Fibroblast of skin of scalp (primary cell): ENCODE results near the gene TOP1.

Source experiments
- DNase-seq: peaks from one replicate; pipeline ENCODE4 v3.0.0-alpha.2; 2013

The TOP1 gene

GRCh38 chr20:41133709-41134361 lies 105.2 kb downstream of the TOP1 start:
- DNase-seq, result no peak

- DNase-seq, result no peak
Measured at GRCh38 chr20:41134362-41135186, 106.0 kb downstream of the TOP1 start.

GRCh38 chr20:41135187-41135887 lies 106.7 kb downstream of the TOP1 start:
- peak; percentile 21 for DNase-seq

- DNase-seq, result no peak
Measured at GRCh38 chr20:41135888-41136679, 107.5 kb downstream of the TOP1 start.

- DNase-seq, result peak; percentile 84
Measured at GRCh38 chr20:41136680-41137613, 108.3 kb downstream of the TOP1 start, which contains the start of gene PLCG1. TSS of gene PLCG1 (plus strand) at chr20:41137543. CDS start at chr20:41137642, 99 bp downstream.

- peak; percentile 80 for DNase-seq
Measured at GRCh38 chr20:41137614-41138474, 109.2 kb downstream of the TOP1 start.

GRCh38 chr20:41138475-41139226 lies 110.0 kb downstream of the TOP1 start:
- DNase-seq, result no peak

GRCh38 chr20:41139227-41140093 lies 110.8 kb downstream of the TOP1 start:
- DNase-seq, result no peak

- DNase-seq, result no peak
Measured at GRCh38 chr20:41140226-41141133, 111.9 kb downstream of the TOP1 start.

- peak; percentile 15 for DNase-seq
Measured at GRCh38 chr20:41141153-41141815, 112.7 kb downstream of the TOP1 start.

- DNase-seq, result no peak
Measured at GRCh38 chr20:41142245-41142644, 113.6 kb downstream of the TOP1 start.

- no peak for DNase-seq
Measured at GRCh38 chr20:41142919-41143318, 114.3 kb downstream of the TOP1 start.

GRCh38 chr20:41143354-41143753 lies 114.7 kb downstream of the TOP1 start:
- no peak for DNase-seq

GRCh38 chr20:41145317-41145716 lies 116.7 kb downstream of the TOP1 start:
- DNase-seq, result no peak

- no peak for DNase-seq
Measured at GRCh38 chr20:41145821-41146620, 117.4 kb downstream of the TOP1 start.

GRCh38 chr20:41147767-41148191 lies 119.2 kb downstream of the TOP1 start:
- DNase-seq, result no peak
